Amniotic stem cell (primary cell): ENCODE measurements around the gene OSBPL7.

Experiments
- DNase-seq: peaks from one replicate; lab custom pipeline; 2025; lab: John Stamatoyannopoulos, UW

OSBPL7 gene

DNA sequence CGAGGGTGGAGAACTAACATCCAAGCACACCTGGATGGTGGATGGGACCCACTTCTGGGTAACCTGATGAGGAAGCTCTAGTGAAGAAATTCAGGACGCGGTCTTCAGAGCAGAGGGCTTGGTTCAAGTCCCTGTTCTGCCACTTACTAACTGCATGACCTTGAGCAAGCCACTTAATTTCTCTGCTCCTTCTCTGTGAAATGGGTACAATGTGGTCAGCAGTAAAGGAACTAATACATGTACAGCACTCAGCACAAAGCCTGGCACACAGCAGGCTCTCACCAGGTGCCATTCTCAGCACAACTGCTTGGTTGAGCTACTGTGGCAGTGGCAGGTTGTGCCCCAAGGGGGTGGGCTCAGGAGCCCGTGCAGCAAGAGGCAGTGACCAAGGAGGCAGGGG is 1.9 kb upstream of the OSBPL7 start:
- no peak for DNase-seq

DNA sequence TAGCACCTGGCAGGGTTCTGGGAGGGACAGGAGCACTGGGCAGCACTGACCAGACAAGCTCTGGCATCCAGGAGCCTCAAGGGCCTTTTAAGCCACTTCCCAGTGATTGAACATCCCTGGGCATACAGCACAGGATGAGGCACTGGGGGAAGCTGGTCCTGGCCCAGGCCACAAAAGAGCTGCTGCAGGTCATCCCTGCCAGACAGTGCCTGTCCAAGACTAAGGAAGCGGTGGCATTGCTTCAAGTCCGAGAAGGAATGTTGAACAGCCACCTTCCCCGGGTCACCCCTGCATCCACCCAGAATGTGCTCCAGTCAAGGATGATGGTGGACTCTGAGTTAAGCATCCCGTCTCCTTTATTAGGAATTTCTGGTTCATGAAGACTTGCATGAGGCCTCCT is 1.2 kb upstream of the OSBPL7 start:
- no peak for DNase-seq

GRCh38 chr17:47821031-47821423 is 567 bp downstream of the OSBPL7 start:
- DNase-seq = no peak

GRCh38 chr17:47820033-47820789 is 1.4 kb downstream of the OSBPL7 start:
- no peak for DNase-seq

GRCh38 chr17:47819475-47819874 is 2.1 kb downstream of the OSBPL7 start:
- no peak for DNase-seq

- DNase-seq = no peak
Measured at GRCh38 chr17:47818002-47818695, 3.4 kb downstream of the OSBPL7 start.

GRCh38 chr17:47816947-47817346 is 4.6 kb downstream of the OSBPL7 start:
- DNase-seq = no peak

GRCh38 chr17:47816111-47816735 is 5.4 kb downstream of the OSBPL7 start:
- DNase-seq = no peak

DNA sequence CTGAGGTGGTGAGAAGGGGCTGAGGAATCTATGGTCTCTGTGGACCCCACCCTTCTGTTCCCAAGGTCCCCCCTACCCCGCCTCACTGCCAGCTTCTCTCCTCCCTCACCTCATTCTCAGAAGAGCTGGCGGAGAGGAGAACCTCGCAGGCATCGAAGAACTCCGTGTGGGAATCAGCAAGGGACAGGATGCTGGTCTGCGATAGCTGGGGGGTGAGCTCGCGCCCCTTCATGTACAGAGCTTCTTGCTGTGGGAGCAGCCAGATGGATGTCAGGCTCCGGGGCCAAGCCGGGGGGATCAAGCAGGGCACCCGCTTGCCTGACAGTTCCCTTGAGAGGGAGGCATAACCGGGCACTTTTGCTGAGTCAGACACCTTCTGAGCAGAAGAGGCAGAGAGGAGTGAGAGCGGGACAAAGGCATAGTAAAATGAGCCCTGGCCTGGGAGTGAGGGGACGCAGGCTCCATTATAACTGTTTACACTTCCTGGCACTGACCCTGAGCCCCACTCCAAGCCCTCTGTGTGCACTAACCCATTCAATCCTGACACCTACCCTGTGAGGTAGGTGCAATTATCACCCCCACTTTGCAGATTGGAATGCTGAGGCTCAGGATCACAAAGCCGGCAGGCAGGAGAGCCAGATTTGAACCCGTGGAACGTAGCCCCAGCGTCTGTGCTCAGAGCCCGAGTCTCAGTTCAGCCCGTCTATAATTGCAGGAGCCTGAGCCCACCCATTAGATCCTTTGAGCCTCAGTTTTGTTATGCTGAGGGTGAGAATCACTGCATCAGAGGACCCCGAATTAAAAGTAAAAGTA is 6.3 kb downstream of the OSBPL7 start:
- DNase-seq = no peak

DNA sequence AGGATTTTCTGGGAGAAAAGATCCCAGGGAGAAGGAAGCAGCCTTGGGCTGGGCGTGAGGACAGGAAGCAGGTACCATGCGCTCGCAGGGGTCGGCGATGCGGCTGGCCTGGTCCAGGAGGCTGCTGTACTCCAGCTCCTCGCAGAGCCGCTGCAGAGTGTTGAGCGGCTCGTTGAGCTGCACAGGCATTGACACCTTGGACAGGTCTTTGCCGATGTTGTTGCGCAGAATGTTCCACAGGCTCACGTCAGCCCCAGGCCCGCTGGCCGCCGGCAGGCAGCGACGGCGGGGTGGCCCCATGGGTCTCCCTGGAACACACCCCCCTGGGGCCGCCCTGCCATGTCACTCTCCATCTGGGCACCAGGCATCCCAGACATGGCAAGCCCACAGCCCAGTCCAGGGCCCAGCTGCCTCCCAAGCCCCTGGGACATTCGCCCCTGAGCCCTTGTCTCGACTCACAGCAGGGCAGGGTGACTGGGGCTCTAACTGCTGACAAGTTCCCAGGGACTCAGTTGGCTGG is 8.0 kb downstream of the OSBPL7 start:
- DNase-seq = no peak

DNA sequence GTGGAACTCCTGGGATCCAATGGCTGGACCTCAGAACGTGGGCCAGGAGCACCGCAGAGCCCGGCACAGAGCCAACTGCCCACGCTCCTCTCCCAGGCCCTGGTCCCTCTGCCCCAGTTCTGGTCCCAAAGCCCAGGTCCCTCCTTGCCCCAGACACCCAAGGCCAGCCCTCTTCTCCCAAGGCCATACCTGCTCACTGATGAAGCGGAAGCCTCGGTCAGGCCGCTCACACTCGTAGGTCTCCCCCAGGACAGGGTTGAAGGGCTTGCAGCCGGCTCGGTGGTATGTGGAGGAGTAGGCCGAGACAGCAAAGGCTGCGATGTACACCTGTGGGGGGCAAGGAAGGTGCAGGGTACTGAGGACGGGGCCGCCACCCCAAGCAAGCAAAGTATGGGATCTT is 8.5 kb downstream of the OSBPL7 start:
- no peak for DNase-seq

DNA sequence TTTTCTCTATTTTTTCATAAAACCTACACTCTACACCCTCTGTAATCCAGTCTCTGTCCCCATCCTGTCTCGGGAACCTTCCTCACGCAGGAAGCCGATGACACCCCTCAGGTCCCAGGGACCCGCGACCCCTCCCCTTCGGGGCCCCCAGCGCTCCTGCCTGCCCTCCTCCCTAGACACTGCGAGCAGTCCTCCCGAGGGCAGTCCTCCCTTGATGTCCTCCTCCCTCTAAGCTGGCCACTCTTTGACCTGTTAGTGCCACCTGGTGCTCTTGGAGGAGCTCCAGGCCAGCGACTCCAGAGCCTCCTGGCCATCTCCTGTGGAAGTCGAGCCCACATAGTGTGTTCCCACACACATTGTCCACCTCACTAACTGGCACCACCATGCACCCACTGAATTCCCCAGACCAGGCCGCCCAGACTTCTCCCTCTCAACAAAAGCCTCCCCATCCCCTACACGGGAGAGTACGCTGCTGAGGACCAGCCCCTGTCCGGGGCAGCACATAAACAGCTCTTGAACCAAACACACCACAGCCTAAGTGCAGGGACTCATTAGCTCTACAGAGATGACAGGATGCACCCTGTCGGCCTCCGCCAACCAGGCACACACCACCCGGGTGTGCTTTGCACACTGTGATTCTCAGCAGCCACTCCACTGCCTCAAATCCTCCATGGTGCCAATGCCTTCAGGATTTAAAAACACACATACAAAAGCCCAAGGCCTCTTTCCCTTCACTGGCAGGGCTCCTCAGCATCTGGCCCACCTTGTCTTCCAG is 9.3 kb downstream of the OSBPL7 start:
- DNase-seq = no peak

DNA sequence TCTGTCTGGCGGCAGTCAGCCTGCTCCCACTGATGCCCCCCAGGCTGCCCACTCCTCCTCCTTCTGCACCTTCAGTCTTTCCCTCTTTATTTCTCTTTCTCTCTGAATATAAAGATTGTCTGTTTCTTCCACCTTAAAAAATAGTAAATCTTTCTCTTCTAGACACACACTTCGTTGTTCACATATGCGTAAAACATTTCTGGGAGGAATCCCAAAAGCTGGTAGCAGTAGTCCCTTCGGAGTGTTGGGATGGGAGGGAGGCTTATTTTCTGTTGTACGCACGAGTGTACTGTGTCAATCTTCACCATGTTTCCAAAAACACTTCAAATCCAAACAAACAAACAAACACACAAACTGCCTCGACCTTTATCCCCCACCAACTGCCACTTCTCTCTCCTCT is 9.9 kb downstream of the OSBPL7 start:
- no peak for DNase-seq

- no peak for DNase-seq
Measured at GRCh38 chr17:47810901-47811635, 10.5 kb downstream of the OSBPL7 start.

GRCh38 chr17:47810200-47810821 is 11.3 kb downstream of the OSBPL7 start:
- peak; percentile 64 for DNase-seq

- no peak for DNase-seq
Measured at GRCh38 chr17:47808830-47809480, 12.6 kb downstream of the OSBPL7 start.

DNA sequence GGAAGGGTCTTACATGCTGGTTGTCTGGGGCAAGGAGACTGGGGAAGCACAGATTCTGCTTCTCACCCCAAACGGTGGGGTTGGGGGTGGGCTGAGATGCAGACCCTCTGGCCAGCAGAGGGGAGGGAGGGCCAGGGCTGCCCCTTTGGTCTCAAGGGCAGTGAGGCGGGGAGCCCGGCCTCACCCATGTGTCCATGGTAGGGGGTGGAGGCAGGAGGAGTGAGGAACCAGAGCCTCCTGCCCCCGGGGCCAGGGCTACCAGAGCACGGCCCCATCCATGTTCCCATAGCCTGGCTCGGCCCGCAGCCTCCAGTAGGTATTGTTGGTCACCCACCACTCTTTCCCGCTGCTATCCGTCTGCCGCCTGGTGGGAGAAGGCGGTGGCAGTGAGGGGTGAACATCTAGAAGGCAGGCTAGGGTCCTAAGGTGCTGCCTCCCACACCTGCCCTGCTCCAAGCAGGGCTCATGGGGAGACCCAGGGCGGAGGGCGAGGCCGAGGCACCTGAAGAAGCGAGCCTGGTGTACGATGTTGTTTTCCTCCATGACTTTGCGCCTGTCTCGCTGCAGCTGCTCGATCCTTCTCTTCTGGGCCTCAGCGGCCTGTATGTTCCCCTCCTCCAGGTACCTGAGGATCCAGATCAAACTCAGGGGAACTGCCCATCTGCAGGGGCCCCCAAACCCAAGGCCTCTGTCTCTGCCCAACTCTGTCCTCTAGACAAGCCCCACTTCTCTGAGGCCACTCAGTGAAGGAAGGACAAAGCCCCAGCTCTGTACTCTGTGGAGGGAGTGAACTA is 13.4 kb downstream of the OSBPL7 start:
- DNase-seq = no peak

GRCh38 chr17:47807421-47807820 is 14.2 kb downstream of the OSBPL7 start:
- no peak for DNase-seq

GRCh38 chr17:47806913-47807255 is 14.7 kb downstream of the OSBPL7 start:
- DNase-seq = no peak
